ENCODE measurements around the gene FGD3. TPM values are rescaled to one million over a fixed set of nuclear protein-coding genes. Genes with fewer than 3 reads are reported as not detected.
A peak's percentile ranks its signal among the peaks of the same experiment; 100 is the strongest.

Gene FGD3
- total and polyA plus RNA-seq, 9 of the 15 experiments (the other 6 are each of a cell fraction or from before 2014, with no cell fraction given), result 0.07 to 1.3 (median 0.29) TPM

DNA sequence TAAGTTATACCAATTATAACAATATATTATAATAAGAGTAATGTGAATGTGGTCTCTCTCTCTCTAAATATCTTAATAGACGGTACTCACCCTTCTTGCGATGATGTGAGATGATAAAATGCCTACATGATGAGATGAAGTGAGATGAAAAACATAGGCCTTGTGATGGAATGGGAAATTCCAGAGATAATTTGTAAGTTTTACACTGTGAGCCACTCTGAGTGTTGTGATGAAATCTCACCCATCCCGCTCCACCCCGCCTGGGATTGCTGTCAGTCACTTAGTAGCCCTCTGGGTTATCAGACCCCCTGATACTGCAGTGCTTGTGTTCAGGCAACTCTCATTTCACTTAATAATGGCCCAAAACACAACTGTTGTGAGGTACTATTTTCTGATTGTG is 121.6 kb downstream of the FGD3 start (continued):
- no peak for TF ChIP-seq MEIS2 (IDR thresholded peaks at IDR 0.05; ENCODE audit: partially characterized antibody)

DNA sequence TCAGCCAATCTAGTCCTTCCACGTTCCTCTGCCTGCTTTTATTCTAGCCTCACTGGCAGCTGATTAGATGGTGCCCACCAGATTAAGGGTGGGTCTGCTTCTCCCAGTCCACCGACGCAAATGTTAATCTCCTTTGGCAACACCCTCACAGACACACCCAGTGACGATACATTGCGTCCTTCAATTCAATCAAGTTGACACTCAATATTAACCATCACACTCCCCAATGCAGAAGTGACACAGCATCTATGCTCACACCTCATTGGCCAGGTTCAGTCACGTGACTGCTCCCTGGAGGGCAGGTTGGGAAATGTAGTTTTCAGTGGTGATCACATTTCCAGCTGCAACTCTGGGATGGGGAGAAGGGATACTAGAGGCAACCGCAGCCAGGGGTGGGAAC is 124.1 kb downstream of the FGD3 start:
- H3K9me1 ChIP-seq (ENCODE audit: control insufficient read depth, insufficient read depth, low read length), result peaks cover 6% of the 10 kb centered on the region
- ChIA-PET CTCF (ENCODE audit: low intra/inter-chr PET ratio) (no interaction called here), POLR2A (interaction anchor here (0.6 to 1.0 kb wide), 2 partner anchors 14 to 18 kb away, joined by 3 read pairs; no protein-coding TSS in a partner anchor)
- peaks cover 16 to 24% of the 10 kb centered on the region in 2 experiments for H3K4me1 ChIP-seq (replicated peaks in 1 of 2; ENCODE audit: control insufficient read depth in 2 of 2, insufficient read depth in 2 of 2, low read length in 2 of 2)
- H3K79me2 ChIP-seq (ENCODE audit: control insufficient read depth, insufficient read depth, low read length), result no peaks in the 10 kb centered on the region; the same call in 2 of the 3 replicates
- no peak overlapping the region for H3K4me3 ChIP-seq
- in situ Hi-C loops (cut with MboI) (no loop called here), intact Hi-C loops (cut with micrococcal nuclease) (no loop called here)
- no peaks in the 10 kb centered on the region for H3K36me3 ChIP-seq (ENCODE audit: control insufficient read depth, insufficient read depth, low read length)
- no peaks in the 10 kb centered on the region for H3K27me3 ChIP-seq (ENCODE audit: control insufficient read depth in 2 of 2, insufficient read depth in 2 of 2, low read length in 2 of 2)
- H2AFZ ChIP-seq (ENCODE audit: low read depth, low read length), result peak overlapping the region; percentile 75
- peak overlapping the region; percentile 51 for H3K4me2 ChIP-seq (ENCODE audit: insufficient read depth, low read length)
- FAIRE-seq (peak; percentile 97), ATAC-seq (peak; percentile 97), DNase-seq (ENCODE audit: extremely low read depth in 1 of 4, low spot score in 3 of 4) (peak; percentile 87 to 96 (median 95))
- whole genome bisulfite sequencing (ENCODE audit: insufficient coverage, low coverage, missing lambda C conversion rate), result 24% methylated on average over 6 of the region's 7 CpGs
- H4K20me1 ChIP-seq (replicated peaks; ENCODE audit: control insufficient read depth, insufficient read depth, low read length), result no peaks in the 10 kb centered on the region
- no TSS peak for BruUV-seq (replicated peaks)
- peak overlapping the region; percentile 23; the same call in 1 of the 3 replicates for H3K27ac ChIP-seq (ENCODE audit: extremely low read depth, low read depth, low read length)
- H3K9ac ChIP-seq (ENCODE audit: insufficient read depth in 1 of 2, low read depth in 2 of 2, low read length in 2 of 2), result no peak overlapping the region
- no peaks in the 10 kb centered on the region for H3K9me3 ChIP-seq (replicated peaks; ENCODE audit: control insufficient read depth, insufficient read depth, low read depth, low read length)
- 0 out of 2 replicates have a peak, but pooled peaks have one; percentile 8 for TF ChIP-seq JUND (IDR thresholded peaks at IDR 0.05; ENCODE audit: borderline replicate concordance, low read depth, low read length)
- TF ChIP-seq JUND (tag; IDR thresholded peaks at IDR 0.05; ENCODE audit: borderline replicate concordance, low read depth, low read length), result no peak; the same call in 2 of the 3 replicates
- TF ChIP-seq CBFA2T2 (conservative IDR thresholded peaks at IDR 0.05), result peak; percentile 95
- peak; percentile 41; the same call in 1 of the 2 replicates for TF ChIP-seq ZNF766 (CRISPR knock-in tag; conservative IDR thresholded peaks at IDR 0.05)
- peak; percentile 98 for TF ChIP-seq NFE2 (IDR thresholded peaks at IDR 0.05; ENCODE audit: low read depth)
- no peak for TF ChIP-seq ZNF717 (CRISPR knock-in tag; IDR thresholded peaks at IDR 0.05)
- peak; percentile 72 for TF ChIP-seq MAFF (IDR thresholded peaks at IDR 0.05; ENCODE audit: low read length)
- TF ChIP-seq, protein P1, sequence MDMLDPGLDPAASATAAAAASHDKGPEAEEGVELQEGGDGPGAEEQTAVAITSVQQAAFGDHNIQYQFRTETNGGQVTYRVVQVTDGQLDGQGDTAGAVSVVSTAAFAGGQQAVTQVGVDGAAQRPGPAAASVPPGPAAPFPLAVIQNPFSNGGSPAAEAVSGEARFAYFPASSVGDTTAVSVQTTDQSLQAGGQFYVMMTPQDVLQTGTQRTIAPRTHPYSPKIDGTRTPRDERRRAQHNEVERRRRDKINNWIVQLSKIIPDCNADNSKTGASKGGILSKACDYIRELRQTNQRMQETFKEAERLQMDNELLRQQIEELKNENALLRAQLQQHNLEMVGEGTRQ (CRISPR knock-in tag; IDR thresholded peaks at IDR 0.05), result peak; percentile 97
- no peak for TF ChIP-seq NFIX (CRISPR knock-in tag; IDR thresholded peaks at IDR 0.05; ENCODE audit: low read depth)
- TF ChIP-seq NFYB (IDR thresholded peaks at IDR 0.05; ENCODE audit: extremely low read depth, insufficient read length), result peak; percentile 60
- TF ChIP-seq ETV6 (IDR thresholded peaks at IDR 0.05; ENCODE audit: borderline replicate concordance in 1 of 2, low read depth in 2 of 2, low read length in 1 of 2), result no peak
- no peak for TF ChIP-seq ETV6 (CRISPR knock-in tag; IDR thresholded peaks at IDR 0.05; ENCODE audit: borderline replicate concordance)
- no peak for TF ChIP-seq SP1 (CRISPR knock-in tag; IDR thresholded peaks at IDR 0.05)
- no peak for TF ChIP-seq KLF16 (IDR thresholded peaks at IDR 0.05)
- no peak for TF ChIP-seq HLTF (IDR thresholded peaks at IDR 0.05)
- TF ChIP-seq SIX5 (IDR thresholded peaks at IDR 0.05; ENCODE audit: borderline replicate concordance in 1 of 2, insufficient read depth in 1 of 2, low read depth in 1 of 2, low read length in 2 of 2), result peak; percentile 82 to 85
- peak; percentile 62 for TF ChIP-seq DPF2 (IDR thresholded peaks at IDR 0.05)
- TF ChIP-seq, protein P2, sequence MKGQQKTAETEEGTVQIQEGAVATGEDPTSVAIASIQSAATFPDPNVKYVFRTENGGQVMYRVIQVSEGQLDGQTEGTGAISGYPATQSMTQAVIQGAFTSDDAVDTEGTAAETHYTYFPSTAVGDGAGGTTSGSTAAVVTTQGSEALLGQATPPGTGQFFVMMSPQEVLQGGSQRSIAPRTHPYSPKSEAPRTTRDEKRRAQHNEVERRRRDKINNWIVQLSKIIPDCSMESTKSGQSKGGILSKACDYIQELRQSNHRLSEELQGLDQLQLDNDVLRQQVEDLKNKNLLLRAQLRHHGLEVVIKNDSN (CRISPR knock-in tag; IDR thresholded peaks at IDR 0.05), result peak; percentile 99
- TF ChIP-seq, protein P3, sequence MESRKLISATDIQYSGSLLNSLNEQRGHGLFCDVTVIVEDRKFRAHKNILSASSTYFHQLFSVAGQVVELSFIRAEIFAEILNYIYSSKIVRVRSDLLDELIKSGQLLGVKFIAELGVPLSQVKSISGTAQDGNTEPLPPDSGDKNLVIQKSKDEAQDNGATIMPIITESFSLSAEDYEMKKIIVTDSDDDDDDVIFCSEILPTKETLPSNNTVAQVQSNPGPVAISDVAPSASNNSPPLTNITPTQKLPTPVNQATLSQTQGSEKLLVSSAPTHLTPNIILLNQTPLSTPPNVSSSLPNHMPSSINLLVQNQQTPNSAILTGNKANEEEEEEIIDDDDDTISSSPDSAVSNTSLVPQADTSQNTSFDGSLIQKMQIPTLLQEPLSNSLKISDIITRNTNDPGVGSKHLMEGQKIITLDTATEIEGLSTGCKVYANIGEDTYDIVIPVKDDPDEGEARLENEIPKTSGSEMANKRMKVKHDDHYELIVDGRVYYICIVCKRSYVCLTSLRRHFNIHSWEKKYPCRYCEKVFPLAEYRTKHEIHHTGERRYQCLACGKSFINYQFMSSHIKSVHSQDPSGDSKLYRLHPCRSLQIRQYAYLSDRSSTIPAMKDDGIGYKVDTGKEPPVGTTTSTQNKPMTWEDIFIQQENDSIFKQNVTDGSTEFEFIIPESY (CRISPR knock-in tag; IDR thresholded peaks at IDR 0.05), result no peak
- TF ChIP-seq ZNF444 (CRISPR knock-in tag; IDR thresholded peaks at IDR 0.05), result no peak

Data from K562 (cell line).